ENCODE data around the gene NME7. TPM values are rescaled to one million over a fixed set of nuclear protein-coding genes. Genes with fewer than 3 reads are reported as not detected.

Gene NME7
- total and polyA plus RNA-seq, 2 experiments from 2014 or later, result 39.1 to 48.5 TPM

- TF ChIP-seq CTCF (conservative IDR thresholded peaks at IDR 0.05; ENCODE audit: low read depth in 2 of 2), result no peak
Observed at GRCh38 chr1:169146576-169147214, 220.9 kb downstream of the NME7 start (continued).

GRCh38 chr1:169144941-169145626 is 222.5 kb downstream of the NME7 start:
- Mint-ChIP-seq H3K4me1 (peaks cover 12% of the 10 kb centered on the region; the same call in 2 of the 3 replicates), H3K36me3 (ENCODE audit: low read depth) (no peaks in the 10 kb centered on the region), H3K27ac (no peak overlapping the region; the same call in 1 of the 2 replicates), H3K27me3 (ENCODE audit: insufficient read depth, low read depth, poor library complexity) (no peaks in the 10 kb centered on the region), H3K4me3 (no peak overlapping the region), H3K9me3 (no peaks in the 10 kb centered on the region)
- H3F3A ChIP-seq (replicated peaks; ENCODE audit: low read depth), result no peaks in the 10 kb centered on the region
- H3K79me2 ChIP-seq (replicated peaks; ENCODE audit: insufficient read depth), result no peaks in the 10 kb centered on the region
- no peaks in the 10 kb centered on the region for H3K9me2 ChIP-seq (ENCODE audit: insufficient read depth)
- DNase-seq (ENCODE audit: low spot score) (no peak), ATAC-seq (no peak)
- no peaks in the 10 kb centered on the region for H3K4me1 ChIP-seq (ENCODE audit: insufficient read depth)
- H4K20me1 ChIP-seq (replicated peaks; ENCODE audit: insufficient read depth), result no peaks in the 10 kb centered on the region
- no peak overlapping the region for H3K4me2 ChIP-seq
- no peak for TF ChIP-seq EZH2phosphoT487 (IDR thresholded peaks at IDR 0.05; ENCODE audit: unreplicated experiment)
- TF ChIP-seq POLR2AphosphoS5 (IDR thresholded peaks at IDR 0.05; ENCODE audit: low read depth), result no peak
- no peak for TF ChIP-seq EZH2 (IDR thresholded peaks at IDR 0.05; ENCODE audit: low read depth, unreplicated experiment)
- no peak for TF ChIP-seq REST (IDR thresholded peaks at IDR 0.05; ENCODE audit: unreplicated experiment)
- no peak overlapping the region for H3K4me3 ChIP-seq
- no peaks in the 10 kb centered on the region for H3K36me3 ChIP-seq (ENCODE audit: insufficient read depth)
- H2AFZ ChIP-seq, result no peak overlapping the region
- no peaks in the 10 kb centered on the region for H3K27me3 ChIP-seq (ENCODE audit: insufficient read depth)
- no peak overlapping the region for H3K27ac ChIP-seq (ENCODE audit: low read depth)

- H3K9me2 ChIP-seq (ENCODE audit: insufficient read depth), result no peaks in the 10 kb centered on the region
- Mint-ChIP-seq H3K27me3 (ENCODE audit: insufficient read depth, low read depth, poor library complexity) (no peaks in the 10 kb centered on the region), H3K9me3 (no peaks in the 10 kb centered on the region), H3K4me1 (peaks cover 12% of the 10 kb centered on the region; the same call in 2 of the 3 replicates), H3K36me3 (ENCODE audit: low read depth) (no peaks in the 10 kb centered on the region), H3K4me3 (no peak overlapping the region), H3K27ac (no peak overlapping the region)
- no peak overlapping the region for H3K4me3 ChIP-seq
- TF ChIP-seq STAT1 (IDR thresholded peaks at IDR 0.05; ENCODE audit: unreplicated experiment) (no peak), NANOG (IDR thresholded peaks at IDR 0.05; ENCODE audit: borderline replicate concordance) (no peak), JUNB (IDR thresholded peaks at IDR 0.05; ENCODE audit: unreplicated experiment) (no peak), ETS1 (IDR thresholded peaks at IDR 0.05) (no peak), EZH2phosphoT487 (IDR thresholded peaks at IDR 0.05; ENCODE audit: unreplicated experiment) (no peak)
- ATAC-seq (no peak), DNase-seq (ENCODE audit: low spot score) (no peak)
- no peak overlapping the region for H3K27ac ChIP-seq (ENCODE audit: low read depth)
- no peaks in the 10 kb centered on the region for H3K27me3 ChIP-seq (ENCODE audit: insufficient read depth)
- no peak overlapping the region for H2AFZ ChIP-seq
- H3K4me2 ChIP-seq, result no peak overlapping the region
- no peaks in the 10 kb centered on the region for H3K4me1 ChIP-seq (ENCODE audit: insufficient read depth)
- no peaks in the 10 kb centered on the region for H3K79me2 ChIP-seq (replicated peaks; ENCODE audit: insufficient read depth)
- H3K36me3 ChIP-seq (ENCODE audit: insufficient read depth), result no peaks in the 10 kb centered on the region
- H4K20me1 ChIP-seq (replicated peaks; ENCODE audit: insufficient read depth), result no peaks in the 10 kb centered on the region
- H3F3A ChIP-seq (replicated peaks; ENCODE audit: low read depth), result no peaks in the 10 kb centered on the region
Observed at GRCh38 chr1:169143984-169144383, 223.6 kb downstream of the NME7 start.
